ENCODE results near the gene RIN3. TPM values are rescaled to one million over a fixed set of nuclear protein-coding genes. Genes with fewer than 3 reads are reported as not detected.

RIN3 gene
- total RNA-seq, 4 donors from 2014 or later: 15.1 to 32.3 (median 21.9) TPM

DNA sequence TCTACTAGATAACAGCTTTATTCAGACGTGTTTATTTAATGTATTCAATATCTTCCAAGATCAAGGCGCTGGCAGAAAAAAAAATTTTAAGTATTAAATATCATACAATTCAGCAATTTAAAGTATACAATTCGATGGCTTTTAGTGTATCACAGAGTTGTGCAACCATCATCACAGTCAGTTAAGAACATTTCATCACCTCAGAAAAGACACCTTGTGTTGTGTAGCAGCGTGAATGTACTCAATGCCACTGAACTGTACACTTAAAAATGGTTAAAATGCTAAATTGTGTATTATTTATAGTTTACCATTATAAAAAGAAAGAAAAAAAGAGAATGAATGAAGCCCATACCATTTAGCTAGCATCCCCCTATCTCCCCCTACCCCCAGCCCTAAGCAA lies 96.4 kb downstream of the RIN3 start:
- TF ChIP-seq, protein P1, sequence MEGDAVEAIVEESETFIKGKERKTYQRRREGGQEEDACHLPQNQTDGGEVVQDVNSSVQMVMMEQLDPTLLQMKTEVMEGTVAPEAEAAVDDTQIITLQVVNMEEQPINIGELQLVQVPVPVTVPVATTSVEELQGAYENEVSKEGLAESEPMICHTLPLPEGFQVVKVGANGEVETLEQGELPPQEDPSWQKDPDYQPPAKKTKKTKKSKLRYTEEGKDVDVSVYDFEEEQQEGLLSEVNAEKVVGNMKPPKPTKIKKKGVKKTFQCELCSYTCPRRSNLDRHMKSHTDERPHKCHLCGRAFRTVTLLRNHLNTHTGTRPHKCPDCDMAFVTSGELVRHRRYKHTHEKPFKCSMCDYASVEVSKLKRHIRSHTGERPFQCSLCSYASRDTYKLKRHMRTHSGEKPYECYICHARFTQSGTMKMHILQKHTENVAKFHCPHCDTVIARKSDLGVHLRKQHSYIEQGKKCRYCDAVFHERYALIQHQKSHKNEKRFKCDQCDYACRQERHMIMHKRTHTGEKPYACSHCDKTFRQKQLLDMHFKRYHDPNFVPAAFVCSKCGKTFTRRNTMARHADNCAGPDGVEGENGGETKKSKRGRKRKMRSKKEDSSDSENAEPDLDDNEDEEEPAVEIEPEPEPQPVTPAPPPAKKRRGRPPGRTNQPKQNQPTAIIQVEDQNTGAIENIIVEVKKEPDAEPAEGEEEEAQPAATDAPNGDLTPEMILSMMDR (IDR thresholded peaks at IDR 0.05; ENCODE audit: low read depth): no peak

DNA sequence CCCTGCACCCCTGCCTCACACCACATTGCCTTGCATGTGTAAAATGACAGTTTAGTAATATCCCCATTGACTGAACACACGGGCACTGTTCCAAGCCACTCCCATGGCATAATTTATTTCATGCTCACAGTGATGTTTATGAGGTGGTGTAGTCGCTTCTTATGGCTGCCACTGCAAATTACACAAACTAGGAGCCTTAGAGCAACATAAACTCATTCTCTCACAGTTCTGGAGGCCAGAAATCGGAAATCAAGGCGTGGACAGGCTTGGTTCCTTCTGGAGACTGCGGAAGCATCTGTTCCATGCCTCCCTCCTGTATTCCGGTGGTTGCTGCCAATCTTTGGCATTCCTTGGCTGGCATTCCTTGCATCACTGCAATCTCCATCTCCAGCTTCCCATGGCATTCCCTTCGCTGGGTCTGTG lies 97.3 kb downstream of the RIN3 start:
- TF ChIP-seq, protein P1 (IDR thresholded peaks at IDR 0.05; ENCODE audit: low read depth): no peak

DNA sequence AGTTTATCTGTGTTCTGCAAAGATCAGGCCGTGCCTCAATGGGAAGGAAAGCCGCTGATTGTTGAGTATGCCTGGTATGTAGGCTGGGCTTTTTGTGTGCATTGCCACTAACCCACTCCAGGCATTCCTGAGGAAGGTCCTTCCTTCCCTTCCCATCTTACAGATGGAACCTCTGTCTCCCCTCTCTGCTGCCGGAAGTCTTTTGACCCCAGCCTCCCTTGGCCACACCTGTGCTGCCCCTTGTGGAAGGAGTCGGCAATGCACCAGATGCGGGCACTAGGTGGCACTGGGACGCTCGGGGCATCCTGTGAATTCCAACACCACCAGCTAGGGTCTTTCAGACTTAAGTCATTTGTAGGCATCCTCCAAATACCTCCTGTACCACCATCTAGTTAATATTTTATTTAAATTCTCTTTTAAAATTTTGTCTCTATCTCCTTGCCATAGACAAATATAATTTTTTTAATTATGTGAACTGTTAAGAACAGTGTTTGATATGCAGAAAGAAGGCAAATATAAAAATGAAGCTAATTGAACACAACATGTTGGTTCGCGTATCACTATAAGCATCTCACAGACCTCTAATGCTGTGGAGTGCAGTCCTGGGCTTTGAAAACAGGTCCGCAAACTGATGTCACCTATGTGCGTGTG lies 99.6 kb downstream of the RIN3 start:
- TF ChIP-seq, protein P1 (IDR thresholded peaks at IDR 0.05; ENCODE audit: low read depth): no peak

DNA sequence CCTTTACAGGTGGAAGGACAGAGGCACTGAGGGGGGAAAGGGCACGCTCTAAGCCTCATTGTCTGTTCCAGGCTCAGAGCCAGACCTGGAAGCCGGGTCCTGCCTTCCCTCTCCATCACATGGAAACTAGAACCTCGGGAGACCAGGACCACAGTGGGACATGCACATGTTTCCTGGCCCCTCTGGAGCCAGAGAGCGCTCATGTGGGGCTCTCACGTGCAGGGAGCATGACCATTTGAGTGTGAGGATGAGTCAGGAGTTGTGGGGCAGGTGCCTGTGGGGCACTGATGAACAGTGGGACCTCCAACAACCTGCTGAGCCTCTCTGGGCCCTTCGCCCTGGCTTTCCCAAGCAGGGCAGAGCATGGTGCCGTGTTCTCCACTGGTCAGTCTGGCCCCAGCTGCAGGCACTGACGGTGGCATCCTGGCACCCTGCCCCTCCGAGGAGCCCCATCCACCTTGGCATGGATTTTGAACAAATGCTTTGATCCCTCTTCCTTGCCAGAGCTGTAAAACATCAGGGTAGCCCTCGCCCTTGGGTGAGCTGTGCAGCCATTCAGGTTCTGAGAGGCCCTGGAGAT lies 100.2 kb downstream of the RIN3 start:
- TF ChIP-seq, protein P1 (IDR thresholded peaks at IDR 0.05; ENCODE audit: low read depth): no peak

DNA sequence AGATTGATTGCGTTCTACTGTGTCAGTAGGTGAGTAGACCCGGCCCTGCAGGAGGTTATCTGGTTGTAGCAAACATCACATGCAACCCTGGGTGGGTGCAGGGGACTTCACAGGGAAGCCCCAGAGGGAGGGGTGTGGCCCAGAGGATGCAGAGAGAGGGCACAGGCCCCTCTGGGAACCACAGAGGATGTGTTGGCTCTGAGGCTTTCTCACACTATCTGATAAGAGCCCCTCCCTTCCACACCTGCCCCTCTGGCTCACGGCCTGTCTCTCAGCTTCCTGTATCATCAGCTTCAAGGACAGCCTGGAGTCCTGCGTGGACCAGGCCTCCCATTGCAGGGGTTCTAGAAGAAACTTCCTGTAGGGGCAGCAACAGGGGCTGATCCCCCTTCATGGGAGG lies 101.9 kb downstream of the RIN3 start:
- TF ChIP-seq, protein P1 (IDR thresholded peaks at IDR 0.05; ENCODE audit: low read depth): no peak

DNA sequence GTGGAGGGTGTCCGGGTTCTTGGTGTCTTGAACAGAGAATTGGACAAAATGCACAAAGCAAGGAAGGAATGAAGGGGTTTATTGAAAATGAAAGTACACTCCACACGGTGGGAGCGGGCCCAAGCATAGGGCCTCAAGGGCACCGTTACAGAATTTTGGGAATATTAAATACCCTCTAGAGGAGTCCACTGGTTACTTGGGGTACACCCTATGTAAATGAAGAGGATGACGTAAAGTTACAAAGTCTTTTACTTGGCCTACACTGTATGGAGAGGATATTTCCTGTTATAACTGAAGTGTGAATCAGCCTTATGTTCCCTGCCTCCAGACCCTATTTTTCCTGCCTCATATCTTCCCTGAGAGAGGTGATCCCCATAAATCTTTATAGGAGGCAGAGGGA lies 102.6 kb downstream of the RIN3 start:
- TF ChIP-seq, protein P1 (IDR thresholded peaks at IDR 0.05; ENCODE audit: low read depth): no peak

DNA sequence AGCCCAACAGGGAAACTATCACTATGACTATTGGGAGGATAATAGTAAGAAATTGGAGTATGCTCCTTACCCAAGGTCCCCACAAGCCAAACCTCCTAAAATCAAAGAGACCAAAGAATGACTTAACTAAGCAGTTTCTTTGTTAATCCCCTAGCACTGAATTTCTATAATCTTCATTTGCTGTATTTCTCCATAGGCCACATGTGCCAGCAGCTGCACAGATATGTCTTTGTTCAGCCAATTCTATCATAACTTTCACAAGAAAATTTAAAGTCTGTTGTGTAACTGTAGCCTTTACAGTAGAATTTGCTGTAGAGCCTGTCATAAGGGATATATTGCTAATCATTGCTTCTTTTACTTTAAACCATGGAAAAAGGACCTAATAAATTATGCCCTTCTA lies 104.0 kb downstream of the RIN3 start:
- TF ChIP-seq, protein P1 (IDR thresholded peaks at IDR 0.05; ENCODE audit: low read depth): no peak
